Stomach smooth muscle (tissue), 2 donors: ENCODE results near the gene CNTD1.

ENCODE experiments used
- H3K27ac ChIP-seq: one replicate; pipeline ENCODE4 v1.7.0; 2013; ENCODE audit warnings: mild to moderate bottlenecking, low read length, inconsistent platforms
- H3K27me3 ChIP-seq, 2 donors: one replicate each; pipeline ENCODE4 v1.7.0; 2013; ENCODE audit warnings: low read length in 2 of 2; ENCODE audit not compliant: insufficient read depth in 2 of 2, control insufficient read depth in 1 of 2
- H3K36me3 ChIP-seq, 2 donors: one replicate each; pipeline ENCODE4 v1.7.0; 2013; ENCODE audit warnings: low read length in 2 of 2; ENCODE audit not compliant: control insufficient read depth in 2 of 2, insufficient read depth in 2 of 2
- H3K4me1 ChIP-seq: one replicate; pipeline ENCODE4 v1.7.0; 2013; ENCODE audit warnings: low read length; ENCODE audit not compliant: control insufficient read depth, insufficient read depth
- H3K4me3 ChIP-seq, 2 donors: one replicate each; pipeline ENCODE4 v1.7.0; 2013; ENCODE audit warnings: low read length in 2 of 2
- H3K9ac ChIP-seq, 2 donors: one replicate each; pipeline ENCODE4 v1.7.0; 2013; ENCODE audit warnings: low read length in 2 of 2, mild to moderate bottlenecking in 1 of 2
- H3K9me3 ChIP-seq, 2 donors: one replicate each; pipeline ENCODE4 v1.7.0; 2013; ENCODE audit warnings: low read length in 2 of 2; ENCODE audit not compliant: control insufficient read depth in 2 of 2
- donor health status: healthy.
- donor health status: Pancreatic carcinoma.

The CNTD1 gene

DNA sequence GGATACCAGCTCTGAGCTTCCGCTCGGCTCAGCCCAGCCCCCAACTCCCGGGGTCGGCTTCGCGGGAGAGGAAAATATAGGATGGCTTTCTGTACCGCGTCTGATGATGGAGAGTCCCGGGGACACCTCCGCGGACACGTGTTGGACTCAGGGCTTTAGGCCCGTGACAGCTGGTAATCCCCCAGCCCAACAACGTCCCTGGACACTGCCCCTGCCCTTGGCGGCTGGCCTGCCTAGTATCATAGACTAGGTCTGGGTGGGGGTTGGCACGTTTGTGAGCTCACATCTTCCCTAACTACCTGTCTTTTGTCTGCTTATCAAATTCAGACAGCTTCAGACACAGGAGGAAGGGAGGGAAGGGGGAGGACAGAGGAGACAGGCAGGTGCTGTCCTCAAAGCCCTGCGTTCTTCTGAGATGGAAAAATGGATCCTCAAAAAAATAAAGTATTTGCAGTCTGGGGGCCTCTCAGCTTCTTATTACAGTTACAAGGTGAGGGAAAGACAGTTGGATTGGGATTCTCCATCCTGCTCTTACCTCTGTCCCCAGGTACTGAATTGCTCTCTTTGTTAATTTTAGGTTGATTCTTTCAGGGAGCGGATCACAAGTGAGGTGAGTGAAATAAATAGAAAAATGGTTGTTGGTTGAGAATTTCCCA lies 35.2 kb downstream of the CNTD1 start:
- H3K9me3 ChIP-seq = no peaks in the 10 kb centered on the region
- H3K4me3 ChIP-seq = peak overlapping the region; percentile 98 to 100
- no peaks in the 10 kb centered on the region for H3K27me3 ChIP-seq
- H3K4me1 ChIP-seq = peaks cover 16% of the 10 kb centered on the region
- H3K27ac ChIP-seq = peak overlapping the region; percentile 92
- H3K36me3 ChIP-seq = peaks cover 22 to 23% of the 10 kb centered on the region in 2 donors
- peak overlapping the region; percentile 98 to 99 for H3K9ac ChIP-seq

DNA sequence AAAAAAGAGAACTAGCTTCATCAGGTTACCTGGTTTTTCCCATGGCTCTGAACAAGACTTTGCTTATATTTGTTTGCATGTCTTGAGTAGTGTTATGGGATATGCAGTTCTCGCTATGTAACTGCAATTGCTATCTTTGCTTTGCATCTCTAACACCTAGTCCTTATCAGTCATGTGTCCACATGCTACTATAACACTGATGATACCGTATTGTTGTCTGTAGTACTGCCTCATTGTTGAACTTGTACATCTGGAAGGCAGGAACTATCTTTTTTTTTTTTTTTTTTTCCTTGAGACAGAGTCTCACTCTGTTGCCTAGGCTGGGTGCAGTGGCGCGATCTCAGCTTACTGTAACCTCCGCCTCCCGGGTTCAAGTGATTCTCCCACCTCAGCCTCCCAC lies 37.1 kb downstream of the CNTD1 start:
- Histone ChIP-seq H3K36me3 (peaks cover 29 to 31% of the 10 kb centered on the region in 2 donors), H3K9ac (no peak overlapping the region), H3K4me3 (no peak overlapping the region), H3K9me3 (no peaks in the 10 kb centered on the region), H3K27me3 (no peaks in the 10 kb centered on the region), H3K4me1 (peaks cover 16% of the 10 kb centered on the region), H3K27ac (no peak overlapping the region)

DNA sequence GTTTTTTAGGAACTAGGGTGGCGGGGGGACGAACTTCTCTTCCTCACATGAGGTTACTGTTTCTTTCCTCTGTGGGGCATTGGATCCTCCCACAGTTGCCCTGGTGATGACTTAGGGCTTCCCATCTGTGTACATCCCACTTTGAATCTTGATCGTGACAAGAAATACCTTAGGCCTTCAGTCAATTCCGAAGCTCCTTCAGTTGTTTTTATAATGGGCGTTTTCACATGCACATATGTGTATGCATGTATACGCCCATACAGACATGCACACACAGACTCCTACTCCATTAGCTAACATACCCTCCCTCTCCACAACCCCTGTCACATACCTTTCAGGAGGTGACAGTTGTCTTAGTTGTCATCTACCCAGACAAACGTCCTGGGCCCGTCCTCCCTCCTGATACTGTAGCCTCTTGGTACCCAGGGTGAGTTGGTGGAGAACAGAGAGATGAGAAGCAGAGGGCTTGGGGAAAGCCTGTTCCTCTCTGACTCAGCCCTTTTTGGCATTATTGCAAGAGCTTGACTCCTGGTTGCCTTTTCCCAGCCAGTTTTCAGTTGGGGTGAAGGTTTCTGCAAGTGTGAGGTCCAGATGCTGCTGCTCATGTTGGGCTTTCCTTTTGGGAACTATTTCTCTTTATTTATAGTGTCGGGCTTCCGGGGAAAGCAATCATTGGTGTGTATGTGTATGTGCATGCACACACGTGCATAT lies 43.5 kb downstream of the CNTD1 start:
- Histone ChIP-seq H3K27ac (no peak overlapping the region), H3K27me3 (no peaks in the 10 kb centered on the region), H3K9ac (no peak overlapping the region), H3K4me3 (no peak overlapping the region), H3K4me1 (peaks cover 2% of the 10 kb centered on the region), H3K36me3 (peaks cover 51 to 63% of the 10 kb centered on the region in 2 donors), H3K9me3 (no peaks in the 10 kb centered on the region)

DNA sequence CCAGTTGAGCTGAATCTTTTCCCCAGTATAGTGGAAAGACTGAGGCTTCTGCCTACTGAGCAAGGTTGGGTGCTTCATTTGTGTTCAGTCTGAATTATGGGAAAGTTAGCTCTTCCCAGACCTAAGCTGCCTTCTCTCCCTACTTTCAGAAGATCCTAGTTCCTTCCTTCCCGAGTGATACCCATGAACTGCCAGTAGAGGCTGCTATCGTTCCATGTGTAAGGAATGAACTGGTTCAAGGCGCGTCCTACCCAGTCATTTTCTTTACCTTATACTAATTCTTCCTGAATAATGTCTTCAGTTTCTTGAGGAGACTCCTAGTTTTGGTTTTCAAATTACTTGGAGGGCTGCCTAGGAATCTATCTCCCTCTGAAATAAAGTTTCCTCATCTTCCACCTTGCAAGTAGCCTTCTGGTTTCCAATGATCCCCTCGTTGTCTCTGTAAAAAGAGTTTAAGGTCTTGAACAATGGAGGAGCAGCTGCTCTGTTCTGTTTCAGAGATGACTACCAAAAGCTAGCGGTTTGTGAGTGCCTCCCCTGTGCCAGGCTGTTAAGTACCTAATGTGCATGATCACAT lies 44.8 kb downstream of the CNTD1 start:
- Histone ChIP-seq H3K4me1 (peaks cover 2% of the 10 kb centered on the region), H3K9ac (no peak overlapping the region), H3K27me3 (no peaks in the 10 kb centered on the region), H3K9me3 (no peaks in the 10 kb centered on the region), H3K4me3 (no peak overlapping the region), H3K27ac (peak overlapping the region; percentile 60), H3K36me3 (peaks cover 38 to 53% of the 10 kb centered on the region in 2 donors)

DNA sequence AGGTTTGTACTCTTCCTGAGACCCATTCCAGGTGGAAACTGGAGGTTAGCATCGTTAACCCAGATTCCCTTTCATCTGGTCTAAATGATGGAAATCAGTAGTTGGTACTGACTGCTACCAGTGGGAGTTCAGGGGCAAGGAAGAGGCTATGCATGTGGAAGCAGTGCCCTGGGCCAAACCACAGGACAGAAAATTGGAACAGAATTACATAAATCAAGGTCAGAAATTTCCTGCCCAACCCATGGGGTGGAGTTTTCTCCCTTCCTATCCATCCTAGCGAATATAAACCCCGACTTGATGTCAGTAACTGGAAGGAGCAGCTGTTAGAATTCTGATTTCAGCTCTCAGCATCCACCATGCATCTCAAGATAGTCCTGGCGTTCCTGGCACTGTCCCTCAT lies 45.6 kb downstream of the CNTD1 start, which contains the start of gene AOC2:
Gene AOC2, plus strand, starts transcription at position 310 of the 400 bp plus-strand sequence. Its CDS starts 47 bp downstream, at position 357.
- Histone ChIP-seq H3K9ac (no peak within 1 kb of the TSS), H3K27ac (peak within 1 kb of the TSS; percentile 60), H3K9me3 (no peaks in the 10 kb centered on the region), H3K4me1 (peaks cover 5% of the 10 kb centered on the region), H3K4me3 (no peak within 1 kb of the TSS), H3K27me3 (no peaks in the 10 kb centered on the region), H3K36me3 (peaks cover 30 to 46% of the 10 kb centered on the region in 2 donors)

DNA sequence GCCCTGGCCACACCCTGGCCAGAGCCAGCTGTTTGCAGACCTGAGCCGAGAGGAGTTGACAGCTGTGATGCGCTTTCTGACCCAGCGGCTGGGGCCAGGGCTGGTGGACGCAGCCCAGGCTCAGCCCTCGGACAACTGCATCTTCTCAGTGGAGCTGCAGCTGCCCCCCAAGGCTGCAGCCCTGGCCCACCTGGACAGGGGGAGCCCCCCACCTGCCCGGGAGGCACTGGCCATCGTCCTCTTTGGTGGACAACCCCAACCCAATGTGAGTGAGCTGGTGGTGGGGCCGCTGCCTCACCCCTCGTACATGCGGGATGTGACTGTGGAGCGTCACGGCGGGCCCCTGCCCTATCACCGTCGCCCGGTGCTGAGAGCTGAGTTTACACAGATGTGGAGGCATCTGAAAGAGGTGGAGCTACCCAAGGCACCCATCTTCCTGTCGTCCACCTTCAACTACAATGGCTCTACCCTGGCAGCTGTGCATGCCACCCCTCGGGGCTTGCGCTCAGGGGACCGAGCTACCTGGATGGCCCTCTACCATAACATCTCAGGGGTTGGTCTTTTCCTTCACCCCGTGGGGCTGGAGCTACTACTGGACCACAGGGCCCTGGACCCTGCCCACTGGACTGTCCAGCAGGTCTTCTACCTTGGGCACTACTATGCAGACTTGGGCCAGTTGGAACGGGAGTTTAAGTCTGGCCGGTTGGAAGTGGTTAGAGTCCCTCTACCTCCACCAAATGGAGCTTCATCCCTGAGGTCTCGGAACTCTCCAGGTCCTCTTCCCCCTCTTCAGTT lies 46.3 kb downstream of the CNTD1 start:
- no peak overlapping the region for H3K9ac ChIP-seq
- H3K4me1 ChIP-seq = peaks cover 12% of the 10 kb centered on the region
- H3K9me3 ChIP-seq = no peaks in the 10 kb centered on the region

DNA sequence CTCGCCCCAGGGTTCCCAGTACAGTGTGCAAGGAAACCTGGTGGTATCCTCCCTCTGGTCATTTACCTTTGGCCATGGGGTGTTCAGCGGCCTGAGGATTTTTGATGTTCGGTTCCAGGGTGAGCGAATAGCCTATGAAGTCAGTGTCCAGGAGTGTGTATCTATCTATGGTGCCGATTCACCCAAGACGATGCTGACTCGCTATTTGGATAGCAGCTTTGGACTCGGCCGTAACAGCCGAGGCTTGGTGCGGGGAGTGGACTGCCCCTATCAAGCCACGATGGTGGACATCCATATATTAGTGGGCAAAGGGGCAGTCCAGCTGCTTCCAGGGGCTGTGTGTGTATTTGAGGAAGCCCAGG lies 46.9 kb downstream of the CNTD1 start:
- Histone ChIP-seq H3K27ac (no peak overlapping the region), H3K9ac (no peak overlapping the region), H3K4me1 (peaks cover 18% of the 10 kb centered on the region), H3K4me3 (no peak overlapping the region), H3K27me3 (no peaks in the 10 kb centered on the region), H3K36me3 (peaks cover 26 to 42% of the 10 kb centered on the region in 2 donors), H3K9me3 (no peaks in the 10 kb centered on the region)

More for the DNA sequence above, 46.3 kb downstream of the CNTD1 start:
- Histone ChIP-seq H3K36me3 (peaks cover 26 to 44% of the 10 kb centered on the region in 2 donors), H3K27ac (no peak overlapping the region), H3K4me3 (no peak overlapping the region), H3K27me3 (no peaks in the 10 kb centered on the region)

DNA sequence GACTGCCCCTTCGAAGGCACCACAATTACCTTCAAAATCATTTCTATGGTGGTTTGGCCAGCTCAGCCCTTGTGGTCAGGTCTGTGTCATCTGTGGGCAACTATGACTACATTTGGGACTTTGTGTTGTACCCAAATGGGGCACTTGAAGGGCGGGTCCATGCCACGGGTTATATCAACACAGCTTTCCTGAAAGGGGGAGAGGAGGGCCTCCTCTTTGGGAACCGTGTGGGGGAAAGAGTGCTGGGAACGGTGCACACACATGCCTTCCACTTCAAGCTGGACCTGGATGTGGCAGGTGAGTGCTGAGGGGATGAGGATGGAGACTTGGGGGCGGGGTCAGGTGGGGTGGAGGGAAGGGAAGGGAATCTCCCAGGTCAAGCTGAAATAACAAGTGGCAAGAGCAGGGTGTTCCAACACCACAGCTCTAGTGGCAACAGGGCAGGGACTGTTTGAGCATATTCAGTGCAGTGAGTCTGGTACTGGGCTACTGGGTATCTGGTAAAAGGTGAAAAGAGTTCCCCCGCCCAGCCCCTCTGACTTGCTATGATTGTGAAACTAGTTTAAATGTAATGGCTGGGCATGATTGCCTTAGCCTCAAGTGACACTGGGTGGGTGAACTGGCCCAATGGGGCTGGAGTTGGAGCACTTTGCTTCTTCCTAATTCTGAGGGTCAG lies 47.4 kb downstream of the CNTD1 start:
- Histone ChIP-seq H3K4me1 (peaks cover 20% of the 10 kb centered on the region), H3K9ac (no peak overlapping the region), H3K4me3 (no peak overlapping the region), H3K9me3 (no peaks in the 10 kb centered on the region), H3K27ac (no peak overlapping the region), H3K27me3 (no peaks in the 10 kb centered on the region), H3K36me3 (peaks cover 26 to 40% of the 10 kb centered on the region in 2 donors)

DNA sequence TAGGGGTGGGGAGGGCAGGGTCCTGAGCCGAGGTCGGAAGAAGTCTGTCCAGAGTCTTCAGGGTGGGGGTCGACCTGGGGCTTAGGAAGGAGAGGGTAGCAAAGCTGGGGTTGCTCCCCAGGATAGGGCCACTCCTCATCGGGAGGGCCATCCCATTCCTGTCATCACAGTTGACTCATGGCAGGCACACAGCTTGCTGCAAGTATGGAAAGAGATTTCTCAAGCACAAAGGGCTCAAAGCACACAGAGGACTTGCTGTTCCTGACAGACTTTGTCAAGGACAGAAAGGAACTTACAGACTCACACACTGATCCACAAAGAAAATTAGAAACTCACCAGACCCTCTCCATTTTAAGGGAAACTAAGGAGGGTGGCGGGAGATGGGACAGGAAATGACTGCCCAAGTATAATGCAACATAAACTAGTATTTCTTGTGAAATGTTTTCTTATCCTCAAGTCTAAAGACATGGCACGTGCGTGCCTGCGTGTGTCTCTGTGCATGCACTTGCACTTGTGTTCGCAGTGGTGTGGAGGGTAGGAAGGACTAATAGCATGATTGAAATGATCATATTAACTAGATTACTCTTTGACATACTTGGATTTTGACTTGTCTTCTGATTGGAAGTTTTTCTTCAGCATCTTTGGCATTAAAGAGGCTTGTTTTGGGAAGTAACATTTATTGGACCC lies 48.1 kb downstream of the CNTD1 start:
- H3K36me3 ChIP-seq = peaks cover 19 to 34% of the 10 kb centered on the region in 2 donors
- no peaks in the 10 kb centered on the region for H3K9me3 ChIP-seq
- H3K27ac ChIP-seq = no peak overlapping the region
- H3K4me3 ChIP-seq = no peak overlapping the region
- no peaks in the 10 kb centered on the region for H3K27me3 ChIP-seq
- H3K4me1 ChIP-seq = peaks cover 21% of the 10 kb centered on the region
- H3K9ac ChIP-seq = no peak overlapping the region
